GM19452 (cell line): ENCODE results near the gene ZKSCAN8.

Experiments
- ATAC-seq: cut with Tn5 transposase; IDR thresholded peaks from one replicate; pipeline ENCODE4 v1.9.1; 2021; ENCODE audit not compliant: unreplicated experiment

The ZKSCAN8 gene

GRCh38 chr6:28139860-28140543 lies 1.7 kb upstream of the ZKSCAN8 start:
- ATAC-seq = no peak

GRCh38 chr6:28140616-28141015 lies 1.1 kb upstream of the ZKSCAN8 start:
- no peak for ATAC-seq

GRCh38 chr6:28142446-28142845 lies 763 bp downstream of the ZKSCAN8 start:
- ATAC-seq = no peak

- no peak for ATAC-seq
These were observed 3.5 kb downstream of the ZKSCAN8 start for GRCh38 chr6:28145231-28145630.

- ATAC-seq = no peak
These were observed 10.8 kb downstream of the ZKSCAN8 start for GRCh38 chr6:28152531-28152930.

GRCh38 chr6:28153546-28153945 lies 11.9 kb downstream of the ZKSCAN8 start:
- no peak for ATAC-seq

GRCh38 chr6:28154357-28154756 lies 12.7 kb downstream of the ZKSCAN8 start:
- no peak for ATAC-seq

- no peak for ATAC-seq
These were observed 16.6 kb downstream of the ZKSCAN8 start for GRCh38 chr6:28158318-28158717.

- no peak for ATAC-seq
These were observed 17.4 kb downstream of the ZKSCAN8 start for GRCh38 chr6:28159029-28159607.

- no peak for ATAC-seq
These were observed 18.6 kb downstream of the ZKSCAN8 start for GRCh38 chr6:28160233-28160632.

- peak; percentile 98 for ATAC-seq
These were observed 19.9 kb downstream of the ZKSCAN8 start for GRCh38 chr6:28161410-28162079.

- ATAC-seq = no peak
These were observed 23.9 kb downstream of the ZKSCAN8 start for GRCh38 chr6:28165563-28165962.

- ATAC-seq = no peak
These were observed 25.4 kb downstream of the ZKSCAN8 start for GRCh38 chr6:28167068-28167467.

- no peak for ATAC-seq
These were observed 26.2 kb downstream of the ZKSCAN8 start for GRCh38 chr6:28167926-28168325.

- no peak for ATAC-seq
These were observed 29.6 kb downstream of the ZKSCAN8 start for GRCh38 chr6:28171271-28171670.

GRCh38 chr6:28172006-28172405 lies 30.3 kb downstream of the ZKSCAN8 start:
- ATAC-seq = no peak

- no peak for ATAC-seq
These were observed 34.7 kb downstream of the ZKSCAN8 start for GRCh38 chr6:28176373-28176772.

GRCh38 chr6:28182255-28182654 lies 40.6 kb downstream of the ZKSCAN8 start:
- no peak for ATAC-seq

- no peak for ATAC-seq
These were observed 46.7 kb downstream of the ZKSCAN8 start for GRCh38 chr6:28188111-28188979.

GRCh38 chr6:28200020-28200419 lies 58.3 kb downstream of the ZKSCAN8 start:
- ATAC-seq = no peak

GRCh38 chr6:28203201-28203600 lies 61.5 kb downstream of the ZKSCAN8 start:
- no peak for ATAC-seq
